Glutamatergic neuron (in vitro differentiated cells): Measurements from ENCODE around the gene ARIH1. TPM values are rescaled to one million over a fixed set of nuclear protein-coding genes. Genes with fewer than 3 reads are reported as not detected.

Source experiments
- DNase-seq: peaks from one replicate; pipeline ENCODE4 v3.0.0; 2022
- H3K27ac Mint-ChIP-seq: one replicate; pipeline ENCODE4 v1.8.0; 2020; ENCODE audit warnings: mild to moderate bottlenecking, mixed read lengths, inconsistent platforms; ENCODE audit not compliant: unreplicated experiment
- H3K27me3 Mint-ChIP-seq: one replicate; pipeline ENCODE4 v1.8.0; 2020; ENCODE audit warnings: mild to moderate bottlenecking, moderate library complexity, mixed read lengths, inconsistent platforms; ENCODE audit not compliant: unreplicated experiment
- H3K36me3 Mint-ChIP-seq: one replicate; pipeline ENCODE4 v1.8.0; 2020; ENCODE audit warnings: mild to moderate bottlenecking, mixed read lengths, inconsistent platforms; ENCODE audit not compliant: unreplicated experiment
- H3K4me1 Mint-ChIP-seq: one replicate; pipeline ENCODE4 v1.8.0; 2020; ENCODE audit warnings: mild to moderate bottlenecking, low read depth, mixed read lengths, inconsistent platforms; ENCODE audit not compliant: unreplicated experiment
- H3K4me3 Mint-ChIP-seq: one replicate; pipeline ENCODE4 v1.8.0; 2020; ENCODE audit warnings: mild to moderate bottlenecking, mixed read lengths, inconsistent platforms; ENCODE audit not compliant: unreplicated experiment
- H3K9me3 Mint-ChIP-seq: one replicate; pipeline ENCODE4 v1.8.0; 2020; ENCODE audit warnings: mild to moderate bottlenecking, moderate library complexity, mixed read lengths, inconsistent platforms; ENCODE audit not compliant: unreplicated experiment
- CTCF ChIP-seq: fragments of 200-600 bp; sonication (generic); IDR thresholded peaks from one replicate; pipeline ENCODE4 v1.5.0; 2021; ENCODE audit not compliant: partially characterized antibody, unreplicated experiment
- total RNA-seq: library from RNA; stranded (reverse); fragmentation: NEBNext Ultra II Directional; extraction: Animal tissue kit (Norgen Biotek cat#: 25700); gene quantifications from one replicate; pipeline ENCODE4 v1.2.1, GENCODE V29; 2021; ENCODE audit not compliant: unreplicated experiment

The ARIH1 gene
- total RNA-seq, 1 donor from 2014 or later: 291 TPM

GRCh38 chr15:72515591-72516389 lies 41.7 kb downstream of the ARIH1 start:
- Mint-ChIP-seq H3K36me3 (no peaks in the 10 kb centered on the region), H3K27ac (no peak overlapping the region), H3K9me3 (peaks cover 3% of the 10 kb centered on the region), H3K4me3 (no peak overlapping the region), H3K4me1 (peaks cover 12% of the 10 kb centered on the region), H3K27me3 (peaks cover 2% of the 10 kb centered on the region)
- no peak for TF ChIP-seq CTCF
- DNase-seq: no peak

DNA sequence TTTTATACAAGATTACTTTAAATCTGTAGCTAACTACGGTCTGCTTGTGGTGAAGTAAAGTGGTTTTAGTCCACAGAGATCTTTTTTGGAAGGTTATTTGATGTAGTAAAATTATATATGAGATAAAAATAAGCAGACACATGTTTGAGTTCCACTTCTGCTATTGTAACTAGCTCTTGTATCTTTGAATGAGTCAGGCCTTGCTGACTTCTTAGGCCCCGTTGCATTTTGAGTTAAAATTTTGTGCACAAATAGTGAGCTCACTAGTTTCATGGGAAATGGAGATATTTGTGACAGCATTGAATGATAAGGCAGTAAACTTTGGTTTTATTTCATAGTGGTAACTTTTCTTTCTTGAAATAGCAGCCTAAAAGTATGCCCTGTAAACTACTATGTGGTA lies 42.6 kb downstream of the ARIH1 start:
- peaks cover 8% of the 10 kb centered on the region for H3K4me1 Mint-ChIP-seq
- H3K4me3 Mint-ChIP-seq: no peak overlapping the region
- no peak overlapping the region for H3K27ac Mint-ChIP-seq
- H3K36me3 Mint-ChIP-seq: no peaks in the 10 kb centered on the region
- no peak for DNase-seq
- peaks cover 2% of the 10 kb centered on the region for H3K9me3 Mint-ChIP-seq
- H3K27me3 Mint-ChIP-seq: peaks cover 2% of the 10 kb centered on the region
- TF ChIP-seq CTCF: no peak

- H3K9me3 Mint-ChIP-seq: no peaks in the 10 kb centered on the region
- no peak for DNase-seq
- no peak overlapping the region for H3K27ac Mint-ChIP-seq
- no peaks in the 10 kb centered on the region for H3K36me3 Mint-ChIP-seq
- H3K4me1 Mint-ChIP-seq: no peaks in the 10 kb centered on the region
- H3K4me3 Mint-ChIP-seq: no peak overlapping the region
- TF ChIP-seq CTCF: no peak
- H3K27me3 Mint-ChIP-seq: peaks cover 2% of the 10 kb centered on the region
These were observed 47.6 kb downstream of the ARIH1 start for GRCh38 chr15:72521682-72522081.

GRCh38 chr15:72532991-72533601 lies 59.0 kb downstream of the ARIH1 start:
- no peak overlapping the region for H3K4me3 Mint-ChIP-seq
- TF ChIP-seq CTCF: peak; percentile 29
- no peak for DNase-seq
- H3K36me3 Mint-ChIP-seq: no peaks in the 10 kb centered on the region
- H3K27ac Mint-ChIP-seq: no peak overlapping the region
- H3K4me1 Mint-ChIP-seq: peaks cover 7% of the 10 kb centered on the region
- no peaks in the 10 kb centered on the region for H3K27me3 Mint-ChIP-seq
- H3K9me3 Mint-ChIP-seq: no peaks in the 10 kb centered on the region

GRCh38 chr15:72534523-72534922 lies 60.4 kb downstream of the ARIH1 start:
- no peak overlapping the region for H3K27ac Mint-ChIP-seq
- no peak overlapping the region for H3K4me3 Mint-ChIP-seq
- TF ChIP-seq CTCF: no peak
- no peaks in the 10 kb centered on the region for H3K27me3 Mint-ChIP-seq
- H3K4me1 Mint-ChIP-seq: peaks cover 7% of the 10 kb centered on the region
- H3K9me3 Mint-ChIP-seq: no peaks in the 10 kb centered on the region
- H3K36me3 Mint-ChIP-seq: peaks cover 4% of the 10 kb centered on the region
- no peak for DNase-seq
